ENCODE results near the gene CTBP1.

The CTBP1 gene

DNA sequence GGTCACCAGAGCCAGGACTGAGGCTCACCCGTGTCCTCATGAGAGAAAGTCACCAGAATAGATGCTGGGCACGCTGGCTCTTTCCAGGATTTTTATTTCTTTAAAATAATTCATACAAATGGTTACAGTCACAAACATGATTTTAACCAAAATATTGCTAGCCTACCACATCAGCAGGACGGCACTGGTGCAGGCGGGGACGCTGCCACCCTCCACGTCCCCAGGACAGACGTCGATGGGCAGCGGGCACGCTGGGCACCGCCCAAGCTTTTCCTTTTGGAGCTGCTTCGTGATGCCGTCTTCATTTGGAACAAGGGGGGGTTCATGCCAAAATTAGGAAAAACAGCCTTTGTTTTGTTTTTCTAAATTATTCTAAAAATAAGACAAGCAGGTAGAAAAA lies 37.6 kb downstream of the CTBP1 start:
- ChIA-PET CTCF (interaction anchor here (1.2 to 2.0 kb wide), 2 partner anchors 9 to 44 kb away, joined by 3 to 9 read pairs; no protein-coding TSS in a partner anchor), POLR2A (no interaction called here)
- H3K4me3 ChIP-seq (ENCODE audit: low read depth, low read length), result no peak overlapping the region
- TF ChIP-seq, protein P1, sequence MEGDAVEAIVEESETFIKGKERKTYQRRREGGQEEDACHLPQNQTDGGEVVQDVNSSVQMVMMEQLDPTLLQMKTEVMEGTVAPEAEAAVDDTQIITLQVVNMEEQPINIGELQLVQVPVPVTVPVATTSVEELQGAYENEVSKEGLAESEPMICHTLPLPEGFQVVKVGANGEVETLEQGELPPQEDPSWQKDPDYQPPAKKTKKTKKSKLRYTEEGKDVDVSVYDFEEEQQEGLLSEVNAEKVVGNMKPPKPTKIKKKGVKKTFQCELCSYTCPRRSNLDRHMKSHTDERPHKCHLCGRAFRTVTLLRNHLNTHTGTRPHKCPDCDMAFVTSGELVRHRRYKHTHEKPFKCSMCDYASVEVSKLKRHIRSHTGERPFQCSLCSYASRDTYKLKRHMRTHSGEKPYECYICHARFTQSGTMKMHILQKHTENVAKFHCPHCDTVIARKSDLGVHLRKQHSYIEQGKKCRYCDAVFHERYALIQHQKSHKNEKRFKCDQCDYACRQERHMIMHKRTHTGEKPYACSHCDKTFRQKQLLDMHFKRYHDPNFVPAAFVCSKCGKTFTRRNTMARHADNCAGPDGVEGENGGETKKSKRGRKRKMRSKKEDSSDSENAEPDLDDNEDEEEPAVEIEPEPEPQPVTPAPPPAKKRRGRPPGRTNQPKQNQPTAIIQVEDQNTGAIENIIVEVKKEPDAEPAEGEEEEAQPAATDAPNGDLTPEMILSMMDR (IDR thresholded peaks at IDR 0.05; ENCODE audit: insufficient read depth, low read length, missing control alignments), result no peak
- no peak for DNase-seq (ENCODE audit: low read depth, low spot score)

DNA sequence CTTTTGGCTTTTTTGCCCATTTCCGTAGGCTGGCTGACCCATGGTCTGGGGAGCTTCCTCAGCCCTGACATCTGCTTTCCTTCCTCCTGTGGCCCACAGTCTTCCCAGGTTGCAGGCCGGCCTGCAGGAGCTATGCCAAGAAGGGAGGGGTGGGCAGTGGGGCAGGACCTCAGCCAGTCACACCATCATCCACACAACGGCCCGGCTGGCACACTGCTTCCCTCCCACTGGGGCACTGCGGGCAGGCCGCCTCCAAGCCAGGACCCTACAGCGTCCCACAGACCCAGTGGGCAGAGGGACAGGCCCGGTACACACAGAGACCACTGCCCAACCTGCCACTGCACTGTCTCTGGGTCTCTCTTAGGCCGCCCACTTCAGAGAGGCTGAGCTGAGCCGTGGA lies 38.0 kb downstream of the CTBP1 start:
- ChIA-PET CTCF (interaction anchor here (2.0 kb wide), 1 partner anchor 43 kb away, joined by 9 read pairs; no protein-coding TSS in a partner anchor), POLR2A (no interaction called here)
- no peak overlapping the region for H3K4me3 ChIP-seq (ENCODE audit: low read depth, low read length)
- no peak for DNase-seq (ENCODE audit: low read depth, low spot score)
- TF ChIP-seq, protein P1 (IDR thresholded peaks at IDR 0.05; ENCODE audit: insufficient read depth, low read length, missing control alignments), result no peak

DNA sequence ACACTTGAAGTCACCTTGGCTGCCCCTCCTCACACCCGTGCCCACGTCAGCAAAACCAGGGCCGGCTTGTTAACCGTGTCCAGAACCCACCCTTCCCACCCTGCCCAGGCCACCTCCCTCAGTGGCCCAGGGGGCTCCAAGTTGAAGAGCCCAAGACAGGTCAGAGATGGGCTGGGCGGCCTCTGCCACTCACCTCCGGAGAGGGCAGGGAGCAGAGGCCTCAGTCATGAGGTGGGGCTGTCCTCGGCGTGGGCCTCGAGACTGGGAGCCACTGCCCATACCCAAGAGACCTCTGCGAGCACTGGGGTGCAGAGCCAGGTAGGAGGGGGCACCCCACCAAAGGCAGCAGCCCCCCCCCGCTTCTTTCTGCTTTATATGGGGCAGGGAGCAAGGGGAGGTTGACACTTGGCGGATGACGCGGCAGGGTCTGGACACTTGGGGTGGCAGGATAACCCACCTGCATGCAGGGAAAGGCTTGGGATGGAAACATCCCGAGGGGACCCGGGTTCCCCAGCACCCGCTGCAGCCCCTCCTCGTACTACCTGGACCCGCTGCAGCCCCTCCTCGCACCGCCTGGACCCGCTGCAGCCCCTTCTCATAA lies 38.6 kb downstream of the CTBP1 start:
- DNase-seq (ENCODE audit: low read depth, low spot score), result no peak
- TF ChIP-seq, protein P1 (IDR thresholded peaks at IDR 0.05; ENCODE audit: insufficient read depth, low read length, missing control alignments), result no peak
- CTCF ChIA-PET, result interaction anchor here (2.0 kb wide), 1 partner anchor 43 kb away, joined by 9 read pairs; no protein-coding TSS in a partner anchor
- no peak overlapping the region for H3K4me3 ChIP-seq (ENCODE audit: low read depth, low read length)
- POLR2A ChIA-PET, result no interaction called here

DNA sequence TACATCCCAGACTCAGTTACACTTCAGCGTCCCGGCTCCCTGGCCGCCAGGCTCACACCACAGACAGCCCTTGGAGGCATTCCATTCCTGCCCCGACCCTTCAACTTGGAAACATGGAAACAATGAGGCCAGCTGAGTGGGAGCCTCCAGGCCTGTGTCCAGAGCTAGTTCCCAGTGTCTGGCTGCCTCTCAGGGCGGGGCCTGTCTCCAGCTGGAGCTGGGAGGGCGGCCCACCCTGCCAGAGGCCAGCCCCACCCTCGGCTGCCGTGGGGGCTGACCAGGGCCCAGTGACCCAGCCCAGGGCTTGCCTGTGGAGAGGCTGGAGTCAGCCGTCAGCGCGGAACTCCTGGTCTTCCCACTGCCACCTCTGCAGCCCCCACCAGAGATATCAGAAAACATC lies 39.1 kb downstream of the CTBP1 start:
- no peak for DNase-seq (ENCODE audit: low read depth, low spot score)
- TF ChIP-seq, protein P1 (IDR thresholded peaks at IDR 0.05; ENCODE audit: insufficient read depth, low read length, missing control alignments), result no peak
- CTCF ChIA-PET, result interaction anchor here (2.0 kb wide), 1 partner anchor 42 kb away, joined by 9 read pairs; no protein-coding TSS in a partner anchor
- POLR2A ChIA-PET, result interaction anchor here (0.5 kb wide), 1 partner anchor 709 kb away, joined by 3 read pairs; no protein-coding TSS in a partner anchor
- H3K4me3 ChIP-seq (ENCODE audit: low read depth, low read length), result no peak overlapping the region

DNA sequence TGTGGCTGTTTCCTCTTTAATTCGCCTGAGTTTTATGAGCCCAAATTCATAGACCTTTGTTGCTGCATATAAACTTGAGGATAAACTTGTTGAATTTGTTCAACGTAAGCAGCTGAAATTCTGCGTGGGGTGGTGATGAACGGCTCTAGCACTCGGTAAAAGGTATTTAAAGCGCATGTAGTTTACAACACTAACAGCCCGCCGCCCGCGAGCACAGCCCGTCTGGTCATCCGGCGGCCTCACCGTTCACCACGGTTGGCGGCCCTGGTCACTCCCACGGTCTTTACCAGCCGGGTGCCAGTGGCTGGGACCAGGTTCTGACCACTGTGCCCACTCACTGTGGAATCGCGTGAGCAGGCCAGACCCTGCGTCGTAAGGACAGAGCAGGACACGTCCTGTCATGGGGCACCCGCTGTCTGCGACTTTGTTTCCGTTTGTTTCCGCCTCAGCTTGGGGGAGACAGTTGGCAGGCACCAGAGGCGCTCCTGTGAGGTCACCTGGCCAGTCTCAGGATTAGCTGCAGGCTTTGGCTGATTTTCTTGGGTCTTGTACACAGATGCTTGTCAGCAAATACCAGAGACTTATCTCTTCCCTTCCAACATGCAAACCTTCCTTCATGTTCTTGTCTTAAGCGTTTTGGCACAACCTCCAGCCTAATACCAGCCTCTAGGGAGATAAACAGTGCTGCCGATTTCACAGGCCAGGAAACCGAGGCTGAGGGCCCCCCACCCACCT lies 39.8 kb downstream of the CTBP1 start:
- no peak for DNase-seq (ENCODE audit: low read depth, low spot score)
- TF ChIP-seq, protein P1 (IDR thresholded peaks at IDR 0.05; ENCODE audit: insufficient read depth, low read length, missing control alignments), result no peak
- CTCF ChIA-PET, result interaction anchor here (1.1 kb wide), 1 partner anchor 12 kb away, joined by 3 read pairs; no protein-coding TSS in a partner anchor
- no peak overlapping the region for H3K4me3 ChIP-seq (ENCODE audit: low read depth, low read length)
- POLR2A ChIA-PET, result interaction anchor here (0.5 kb wide), 1 partner anchor 710 kb away, joined by 3 read pairs; no protein-coding TSS in a partner anchor
